Suppressor macrophage (primary cell): ENCODE measurements around the gene PARP8.

Experiments
- DNase-seq, 4 experiments: peaks; one replicate each; pipeline ENCODE4 v3.0.0-alpha.2; 2020 to 2022

The PARP8 gene

DNA sequence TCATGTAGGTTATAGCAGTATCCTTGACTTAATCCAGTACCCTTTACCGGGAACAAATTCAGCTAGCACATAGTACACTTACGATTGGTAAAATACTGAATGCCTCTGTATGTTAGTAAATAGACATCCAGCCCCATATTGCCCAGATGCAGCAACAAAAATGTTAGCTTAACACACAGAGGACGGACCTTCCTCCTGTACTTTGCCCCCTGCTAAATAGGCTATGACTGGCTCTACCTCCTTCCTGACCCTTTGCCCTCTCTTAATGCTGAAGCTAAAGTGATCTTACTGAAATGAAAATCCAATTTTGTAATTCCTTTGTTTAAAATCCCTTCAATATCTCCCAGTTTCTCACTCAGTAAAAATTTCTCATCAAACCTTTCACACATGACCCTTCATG is 183.1 kb downstream of the PARP8 start:
- no peak for DNase-seq

DNA sequence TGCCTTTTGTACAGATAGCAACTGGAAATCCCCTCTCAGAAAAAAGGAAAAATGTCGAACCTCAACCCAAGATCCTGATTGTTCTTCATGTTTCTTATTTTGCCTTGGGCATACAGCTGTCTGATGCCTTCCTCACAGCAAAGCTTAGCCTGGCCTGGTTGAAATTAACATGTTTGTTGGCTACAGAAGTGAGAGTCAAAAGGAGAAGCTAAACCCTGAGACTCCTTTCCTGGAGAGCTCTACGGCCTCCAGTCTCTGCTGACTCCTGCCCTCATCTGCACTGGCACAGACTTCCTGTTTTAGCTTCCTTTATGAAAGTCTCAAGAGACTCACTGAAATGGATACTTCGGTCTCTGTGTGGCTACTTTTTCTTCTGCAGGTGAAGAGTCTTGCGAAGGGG is 186.7 kb downstream of the PARP8 start:
- peak; percentile 88 to 95 (median 92) for DNase-seq

DNA sequence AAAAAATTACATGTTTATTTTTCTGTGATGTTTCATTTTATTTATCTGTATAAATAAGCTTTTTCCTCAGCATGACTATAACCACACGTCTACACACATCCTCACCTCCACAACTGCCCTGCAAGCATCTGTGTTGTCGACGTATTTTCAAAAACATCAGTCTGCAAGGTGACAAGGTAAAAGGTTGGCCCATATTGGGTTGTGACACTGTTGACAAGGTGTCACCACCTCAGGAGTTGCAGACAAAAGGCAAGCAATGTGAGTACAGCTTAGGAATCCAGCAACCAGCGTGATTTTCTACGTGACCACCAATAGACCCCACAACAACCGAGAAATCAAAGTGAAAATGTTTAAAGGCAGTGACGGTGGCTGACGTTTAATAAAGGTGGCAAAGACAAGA is 187.6 kb downstream of the PARP8 start:
- no peak for DNase-seq

DNA sequence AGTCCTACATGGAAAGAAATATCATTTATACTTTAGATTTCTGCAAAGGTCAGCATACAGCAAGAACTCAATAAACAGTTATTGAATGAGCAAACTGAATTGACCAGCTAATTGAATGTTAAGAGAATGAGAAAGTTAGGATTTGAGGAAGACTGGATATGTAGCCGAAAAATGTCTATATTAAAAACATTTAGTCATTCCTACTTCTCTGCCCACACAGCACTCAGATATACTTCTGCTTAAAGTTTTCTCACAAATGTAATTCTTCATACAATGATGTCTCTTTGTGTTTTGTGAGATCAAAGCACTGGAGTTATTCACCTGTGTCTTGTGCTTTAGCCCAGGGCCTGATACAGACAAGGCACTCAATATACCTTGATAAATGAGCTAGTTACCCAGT is 188.6 kb downstream of the PARP8 start:
- DNase-seq: peak; percentile 4 to 74 (median 51)

- DNase-seq: peak; percentile 52 to 86 (median 71)
Measured at GRCh38 chr5:50856401-50857119, 190.1 kb downstream of the PARP8 start.

GRCh38 chr5:50863534-50864170 is 197.2 kb downstream of the PARP8 start:
- DNase-seq: no peak

DNA sequence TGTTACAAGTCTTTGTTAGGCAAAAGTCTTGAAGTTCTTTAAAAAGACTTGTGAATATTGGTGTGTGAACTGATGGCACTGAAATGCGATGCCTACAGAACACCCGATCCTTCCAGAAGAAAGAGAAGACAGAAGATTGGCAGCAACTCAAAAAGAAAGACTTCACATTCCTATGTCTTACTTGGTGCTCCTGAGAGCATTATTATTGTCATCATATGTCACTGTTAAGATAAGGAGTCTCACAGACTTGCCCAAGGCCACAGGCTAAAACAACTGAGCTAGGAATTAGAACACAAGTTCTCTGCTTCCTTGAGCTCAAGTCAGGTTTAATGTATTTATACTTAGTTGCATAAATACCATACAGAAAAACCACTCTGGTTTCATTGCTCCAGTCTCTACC is 198.0 kb downstream of the PARP8 start:
- DNase-seq: no peak

DNA sequence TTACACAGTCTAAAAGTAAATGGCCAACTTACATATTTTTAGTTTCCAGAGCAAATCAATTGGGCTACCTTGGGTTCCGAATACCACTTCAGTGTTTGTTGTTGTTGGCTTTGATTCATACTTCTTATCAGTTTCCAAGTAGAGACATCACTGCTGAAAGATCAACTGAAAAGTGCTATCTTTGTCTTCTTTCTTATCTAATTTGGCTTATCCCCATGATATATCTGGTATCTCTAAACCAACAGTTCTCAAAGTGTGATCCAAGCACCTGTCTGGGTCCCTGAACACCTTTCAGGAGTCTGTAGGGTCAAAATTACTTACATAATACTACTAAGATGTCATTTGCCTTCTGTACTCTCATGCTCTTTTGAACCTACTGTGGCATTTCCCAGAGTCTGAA is 200.0 kb downstream of the PARP8 start:
- DNase-seq: no peak

DNA sequence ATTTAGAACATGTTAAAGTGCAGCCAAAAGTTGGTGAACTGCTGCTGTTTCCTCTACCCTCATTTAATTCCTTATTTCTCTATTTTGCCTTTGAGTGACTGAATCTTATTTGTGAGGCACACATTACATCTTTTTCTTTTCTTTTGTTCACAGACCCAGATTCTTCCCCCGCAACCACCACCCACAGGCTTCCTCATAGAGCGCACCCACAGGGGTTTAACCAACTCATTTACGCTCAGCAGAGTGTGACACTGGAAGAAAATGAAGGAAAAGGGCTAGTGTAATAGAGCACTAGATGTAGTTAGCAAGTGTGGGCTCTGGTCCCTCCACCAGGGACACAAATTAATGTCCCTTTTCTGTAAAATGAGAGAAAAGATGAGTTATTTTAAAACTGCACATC is 200.7 kb downstream of the PARP8 start:
- peak in 2 of 4 experiments; percentile 4 to 12 for DNase-seq

GRCh38 chr5:50873595-50874277 is 207.3 kb downstream of the PARP8 start:
- DNase-seq: peak in 3 of 4 experiments; percentile 34 to 52 (median 36)

DNA sequence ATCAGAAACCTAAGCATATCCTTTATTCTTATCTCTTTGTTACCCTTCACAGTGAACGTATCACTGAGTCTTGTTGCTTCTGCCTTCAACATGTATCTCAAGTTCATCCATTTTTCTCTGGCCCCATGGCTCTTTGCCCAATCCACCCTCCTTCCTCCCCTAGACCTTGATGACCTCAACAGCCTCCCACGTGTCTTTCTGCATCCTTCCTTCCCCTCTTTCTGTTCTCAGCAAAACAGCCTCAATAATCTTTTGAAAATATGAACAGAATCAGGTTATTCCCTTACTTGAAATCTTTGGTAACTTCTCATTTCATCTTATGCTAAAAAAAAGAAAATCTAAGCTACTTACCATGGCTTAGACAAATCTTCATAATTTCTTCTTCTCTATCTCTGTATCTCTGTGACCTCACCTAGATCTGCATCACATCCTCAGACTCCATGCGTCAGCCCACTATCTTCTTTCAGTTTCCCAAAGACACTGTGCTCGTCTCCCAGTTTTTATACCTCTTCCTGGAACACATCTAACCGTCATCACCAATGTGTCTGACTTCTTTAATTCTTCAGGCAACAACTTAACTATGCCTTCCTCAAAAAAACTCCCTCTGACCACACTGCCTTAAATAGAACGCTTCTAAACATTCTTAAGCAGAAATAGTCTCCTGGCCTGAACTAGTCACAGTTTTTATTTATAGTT is 208.0 kb downstream of the PARP8 start:
- DNase-seq: peak; percentile 69 to 90 (median 82)

DNA sequence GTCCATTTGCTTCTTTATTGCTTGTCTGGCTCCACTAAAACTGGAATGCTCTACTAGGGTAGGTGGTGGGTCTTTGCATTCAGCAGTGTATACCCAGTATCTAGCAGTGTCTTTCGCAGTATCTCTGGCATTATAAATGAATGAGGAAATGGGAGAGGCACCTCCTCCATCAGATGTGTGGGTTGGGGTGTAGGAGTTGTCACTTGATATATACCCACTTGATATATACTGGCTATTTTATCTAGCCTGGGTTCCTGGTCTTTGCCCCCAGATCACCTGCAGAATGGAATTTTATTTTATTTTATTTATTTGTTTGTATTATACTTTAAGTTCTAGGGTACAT is 208.5 kb downstream of the PARP8 start:
- DNase-seq: peak in 1 of 4 experiments; percentile 51

DNA sequence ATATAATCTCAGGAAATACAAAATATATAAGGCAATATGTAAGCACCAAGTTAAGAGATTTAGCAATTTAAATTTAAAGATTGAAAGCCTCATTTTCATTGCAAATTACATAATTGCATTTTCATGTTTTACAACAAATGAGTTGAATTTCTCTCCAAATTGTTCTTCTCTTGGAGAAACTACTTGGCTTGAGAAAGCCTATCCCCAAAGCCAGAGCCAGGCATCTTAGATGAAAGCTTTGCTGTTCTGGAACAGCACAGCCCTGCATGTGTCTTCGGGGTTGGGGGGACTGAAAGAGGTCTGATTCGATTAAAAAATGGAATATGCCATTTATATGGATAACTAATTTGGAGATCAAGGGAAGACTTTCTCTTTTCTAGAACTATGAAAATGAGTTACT is 212.0 kb downstream of the PARP8 start:
- DNase-seq: no peak

DNA sequence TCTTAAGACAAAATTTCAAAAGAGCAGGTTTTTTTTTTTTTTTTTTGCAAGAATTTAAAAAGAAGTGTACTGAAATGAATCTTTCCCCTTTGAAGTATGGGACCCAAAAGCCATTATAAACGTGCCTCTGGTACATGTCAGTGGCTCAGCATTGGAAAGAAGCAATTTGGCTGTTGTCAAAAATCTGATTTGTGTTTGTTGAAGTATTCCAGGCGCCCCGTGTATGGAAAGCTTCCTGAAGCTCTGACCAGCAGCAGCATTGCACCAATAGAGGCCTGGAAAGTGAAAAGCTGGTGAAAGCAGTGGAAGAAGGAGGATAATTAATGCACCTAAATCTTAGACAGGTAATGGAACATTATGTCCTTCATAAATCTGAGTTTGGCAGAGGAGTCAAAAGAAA is 215.0 kb downstream of the PARP8 start:
- DNase-seq: no peak

- no peak for DNase-seq
Measured at GRCh38 chr5:50886657-50887345, 220.4 kb downstream of the PARP8 start.

GRCh38 chr5:50887889-50888633 is 221.6 kb downstream of the PARP8 start:
- peak in 2 of 4 experiments; percentile 14 to 17 for DNase-seq

DNA sequence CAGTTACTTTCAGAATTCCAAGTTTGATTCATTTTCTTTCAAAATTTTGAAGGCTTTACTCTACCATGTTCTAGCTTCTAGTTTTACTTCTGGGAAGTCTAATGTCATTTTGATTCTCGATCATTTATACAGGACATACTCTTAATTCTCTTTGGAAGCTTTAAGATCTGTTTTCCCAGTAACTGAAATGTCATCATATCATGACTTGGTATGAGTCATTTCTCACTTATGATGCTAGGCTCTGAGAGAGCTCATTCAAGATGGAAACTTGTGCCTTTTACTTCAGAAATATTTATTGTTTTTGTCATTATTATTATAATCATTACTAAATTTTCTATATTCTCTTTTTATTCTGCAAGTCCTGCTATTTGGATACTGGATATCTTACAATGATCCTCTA is 222.3 kb downstream of the PARP8 start:
- DNase-seq: peak in 2 of 4 experiments; percentile 23 to 31

- no peak for DNase-seq
Measured at GRCh38 chr5:50889790-50890189, 223.4 kb downstream of the PARP8 start.
